IMR-90 (cell line): Measurements from ENCODE around the gene RPA3. TPM values are rescaled to one million over a fixed set of nuclear protein-coding genes. Genes with fewer than 3 reads are reported as not detected.

Experiments
- ATAC-seq: fragments of 200-7000 bp; cut with Tn5 transposase; 2 replicates; pipeline ENCODE4 v1.9.1; 2020; ENCODE audit warnings: low read depth, mild to moderate bottlenecking, moderate library complexity
- BruUV-seq: library from RNA; stranded (reverse); fragments of 400-500 nt; replicated peaks from 2 replicates; lab custom pipeline; 2021; lab: Mats Ljungman, UMichigan
- CTCF ChIA-PET: fragments of 300-600 bp; formaldehyde crosslinking; extraction: SDS; loops from one replicate; lab custom pipeline; 2021; ENCODE audit warnings: antibody characterized with exemption; lab: Yijun Ruan, JAX
- POLR2A ChIA-PET: fragments of 300-600 bp; sonication (Branson Sonifier 250); formaldehyde crosslinking; loops from one replicate; lab custom pipeline; 2022; ENCODE audit warnings: antibody characterized with exemption; ENCODE audit not compliant: unreplicated experiment; lab: Charles Lee
- DNase-seq: peaks from one replicate; pipeline ENCODE4 v3.0.0; 2013
- H2AFZ ChIP-seq: replicated peaks from 2 replicates; pipeline ENCODE3; 2013; ENCODE audit warnings: low read length, mild to moderate bottlenecking; ENCODE audit not compliant: poor library complexity
- H2AK5ac ChIP-seq: 2 replicates; pipeline ENCODE4 v1.6.1; 2013; ENCODE audit warnings: low read depth, low read length, inconsistent platforms
- H2AK9ac ChIP-seq: replicated peaks from 2 replicates; pipeline ENCODE3; 2013; ENCODE audit warnings: mild to moderate bottlenecking, low read depth, low read length, moderate library complexity; ENCODE audit not compliant: poor library complexity
- H2BK120ac ChIP-seq: 2 replicates; pipeline ENCODE4 v1.6.1; 2013; ENCODE audit warnings: low read depth, low read length, inconsistent platforms
- H2BK15ac ChIP-seq: 3 replicates; pipeline ENCODE4 v1.6.1; 2013; ENCODE audit warnings: low read depth, low read length, inconsistent platforms
- H2BK20ac ChIP-seq: 2 replicates; pipeline ENCODE4 v1.6.1; 2013; ENCODE audit warnings: low read depth, mild to moderate bottlenecking, inconsistent platforms, low read length, moderate library complexity
- H2BK5ac ChIP-seq: 2 replicates; pipeline ENCODE4 v1.6.1; 2013; ENCODE audit warnings: mild to moderate bottlenecking, low read depth, low read length, inconsistent platforms; ENCODE audit not compliant: poor library complexity, severe bottlenecking
- H3K14ac ChIP-seq: replicated peaks from 2 replicates; pipeline ENCODE4 v1.6.1; 2013; ENCODE audit warnings: low read depth, low read length, inconsistent platforms
- H3K18ac ChIP-seq: 2 replicates; pipeline ENCODE4 v1.6.1; 2013; ENCODE audit warnings: low read depth, low read length, control low read depth
- H3K23ac ChIP-seq: 2 replicates; pipeline ENCODE4 v1.6.1; 2013; ENCODE audit warnings: low read depth, low read length, inconsistent platforms
- H3K27ac ChIP-seq: 2 replicates; pipeline ENCODE4 v1.5.1; 2013; ENCODE audit warnings: mild to moderate bottlenecking, control low read depth, low read length; ENCODE audit not compliant: insufficient read depth
- H3K27me3 ChIP-seq: 2 replicates; pipeline ENCODE4 v1.6.1; 2013; ENCODE audit warnings: low read length; ENCODE audit not compliant: control insufficient read depth, insufficient read depth
- H3K36me3 ChIP-seq: 2 replicates; pipeline ENCODE4 v1.6.1; 2013; ENCODE audit warnings: low read length, mixed read lengths; ENCODE audit not compliant: control insufficient read depth, insufficient read depth
- H3K4ac ChIP-seq: 2 replicates; pipeline ENCODE4 v1.6.1; 2013; ENCODE audit warnings: low read depth, low read length, inconsistent platforms
- H3K4me1 ChIP-seq: 2 replicates; pipeline ENCODE4 v1.6.1; 2013; ENCODE audit warnings: low read length, mixed read lengths; ENCODE audit not compliant: control insufficient read depth, insufficient read depth
- H3K4me2 ChIP-seq: 2 replicates; pipeline ENCODE4 v1.6.1; 2013; ENCODE audit warnings: low read depth, mild to moderate bottlenecking, control low read depth, low read length, moderate library complexity
- H3K4me3 ChIP-seq: 2 replicates; pipeline ENCODE4 v1.5.1; 2013; ENCODE audit warnings: low read depth, mild to moderate bottlenecking, control low read depth, low read length, moderate library complexity; ENCODE audit not compliant: insufficient read depth
- H3K56ac ChIP-seq: 2 replicates; pipeline ENCODE4 v1.6.1; 2013; ENCODE audit warnings: low read length, inconsistent platforms; ENCODE audit not compliant: insufficient read depth; ENCODE audit errors: extremely low read depth
- H3K79me1 ChIP-seq, 2 experiments: 2 replicates each; pipeline ENCODE4 v1.6.1; 2013; ENCODE audit warnings: low read length in 2 of 2, inconsistent platforms in 1 of 2, low read depth in 1 of 2
- H3K9ac ChIP-seq: 2 replicates; pipeline ENCODE4 v1.6.1; 2013; ENCODE audit warnings: low read depth, low read length, control low read depth
- H3K9me1 ChIP-seq: 2 replicates; pipeline ENCODE4 v1.6.1; 2013; ENCODE audit warnings: low read length, inconsistent platforms; ENCODE audit not compliant: insufficient read depth
- H3K9me3 ChIP-seq: 2 replicates; pipeline ENCODE4 v1.6.1; 2013; ENCODE audit warnings: low read length; ENCODE audit not compliant: control insufficient read depth, insufficient read depth
- H4K20me1 ChIP-seq: 2 replicates; pipeline ENCODE4 v1.6.1; 2013; ENCODE audit warnings: low read length, inconsistent platforms; ENCODE audit not compliant: insufficient read depth
- H4K5ac ChIP-seq: 2 replicates; pipeline ENCODE4 v1.6.1; 2013; ENCODE audit warnings: mild to moderate bottlenecking, low read depth, low read length, control low read depth
- H4K8ac ChIP-seq, 2 experiments: 2 replicates each; pipeline ENCODE4 v1.6.1; 2013; ENCODE audit warnings: low read depth in 2 of 2, low read length in 2 of 2, control low read depth in 1 of 2, inconsistent platforms in 1 of 2
- H4K91ac ChIP-seq: 2 replicates; pipeline ENCODE4 v1.6.1; 2013; ENCODE audit warnings: low read depth, low read length, inconsistent platforms; ENCODE audit not compliant: insufficient read depth
- BHLHE40 ChIP-seq: fragments of 150-350 bp; IDR thresholded peaks from 2 replicates; pipeline ENCODE4 v1.6.1; 2016; ENCODE audit warnings: mild to moderate bottlenecking, low read depth, low read length
- ELK1 ChIP-seq: fragments of 150-350 bp; IDR thresholded peaks from 2 replicates; pipeline ENCODE4 v1.6.1; 2016; ENCODE audit warnings: low read depth, mild to moderate bottlenecking, low read length, moderate library complexity, borderline replicate concordance
- MXI1 ChIP-seq: IDR thresholded peaks from 2 replicates; pipeline ENCODE4 v1.6.1; 2012; ENCODE audit warnings: low read depth, mild to moderate bottlenecking, low read length, moderate library complexity, borderline replicate concordance
- NFE2L2 ChIP-seq: fragments of 150-350 bp; IDR thresholded peaks from 2 replicates; pipeline ENCODE4 v1.6.1; 2016; ENCODE audit warnings: low read depth, mild to moderate bottlenecking, low read length
- POLR2A ChIP-seq: IDR thresholded peaks from 2 replicates; pipeline ENCODE4 v1.6.1; 2012; ENCODE audit warnings: mild to moderate bottlenecking, low read depth, low read length
- SMC3 ChIP-seq: fragments of 150-350 bp; IDR thresholded peaks from 2 replicates; pipeline ENCODE4 v1.6.1; 2016; ENCODE audit warnings: low read depth, mild to moderate bottlenecking, antibody characterized with exemption, low read length, moderate library complexity
- USF2 ChIP-seq: fragments of 150-350 bp; IDR thresholded peaks from 2 replicates; pipeline ENCODE4 v1.6.1; 2017; ENCODE audit warnings: mild to moderate bottlenecking, antibody characterized with exemption, low read length, low read depth
- dilution Hi-C: fragments of 300-500 bp; cut with HindIII; formaldehyde crosslinking; loops from one replicate; pipeline ENCODE4 v1.14.3; 2018; ENCODE audit warnings: low sequenced_read_pairs; ENCODE audit not compliant: unreplicated experiment
- in situ Hi-C: fragments of 300-500 bp; cut with MboI; formaldehyde crosslinking; loops from 3 replicates; pipeline ENCODE4 v1.14.3; 2019; ENCODE audit warnings: low sequenced_read_pairs, inconsistent platforms, mixed read lengths
- intact Hi-C: fragments of 100-400 bp; cut with micrococcal nuclease; formaldehyde crosslinking; loops from 2 replicates; pipeline ENCODE4 v1.10.0; 2022
- polyA plus RNA-seq, 3 experiments: library from polyadenylated mRNA; depleted of rRNA; stranded (reverse); fragments of >200 nt; gene quantifications; 2 replicates each; pipeline ENCODE4 v1.2.3, GENCODE V29; 2012; ENCODE audit warnings: low replicate concordance in 1 of 3
- total RNA-seq: library from RNA; depleted of rRNA; stranded (reverse); fragments of >200 nt; gene quantifications from 2 replicates; pipeline ENCODE4 v1.2.3, GENCODE V29; 2012

RPA3 gene
- total and polyA plus RNA-seq, 2 of the 4 experiments (the other 2 are of a cell fraction) = 12.7 to 21.1 TPM

- H3K56ac ChIP-seq = no peak overlapping the region
- H4K91ac ChIP-seq = no peak overlapping the region
- no peak overlapping the region for H4K5ac ChIP-seq
- H2AFZ ChIP-seq = no peak overlapping the region
- H3K27ac ChIP-seq = no peak overlapping the region
- no peak for DNase-seq
- H3K36me3 ChIP-seq = no peaks in the 10 kb centered on the region
- dilution Hi-C loops (no loop called here), in situ Hi-C loops (no loop called here), intact Hi-C loops (no loop called here)
- no peaks in the 10 kb centered on the region for H3K27me3 ChIP-seq
- H3K79me1 ChIP-seq = no peaks in the 10 kb centered on the region
- H3K4me1 ChIP-seq = no peaks in the 10 kb centered on the region
- no peaks in the 10 kb centered on the region for H4K20me1 ChIP-seq
- H2AK9ac ChIP-seq = no peak overlapping the region
- no peak overlapping the region for H2AK5ac ChIP-seq
- no peak overlapping the region for H3K9ac ChIP-seq
- H3K18ac ChIP-seq = no peak overlapping the region
- H3K4me3 ChIP-seq = no peak overlapping the region
- ChIA-PET CTCF (no interaction called here), POLR2A (no interaction called here)
- H3K4me2 ChIP-seq = no peak overlapping the region
- no peak overlapping the region for H3K4ac ChIP-seq
- H3K14ac ChIP-seq = no peak overlapping the region
- no TSS peak for BruUV-seq
- ATAC-seq = no peak
- no peak overlapping the region for H4K8ac ChIP-seq
- H2BK15ac ChIP-seq = no peak overlapping the region
- no peak overlapping the region for H3K23ac ChIP-seq
- no peak overlapping the region for H2BK20ac ChIP-seq
- H3K9me3 ChIP-seq = no peaks in the 10 kb centered on the region
- H2BK5ac ChIP-seq = no peak overlapping the region
- no peak for TF ChIP-seq ELK1
- TF ChIP-seq SMC3 = no peak
- TF ChIP-seq MXI1 = no peak
- no peak for TF ChIP-seq BHLHE40
- no peak for TF ChIP-seq NFE2L2
- no peak for TF ChIP-seq USF2
- TF ChIP-seq POLR2A = no peak
- no peak overlapping the region for H2BK120ac ChIP-seq
- no peaks in the 10 kb centered on the region for H3K9me1 ChIP-seq
Measured at GRCh38 chr7:7731732-7732131, 13.3 kb upstream of the RPA3 start.
